ENCODE data around the gene CCL19. TPM values are rescaled to one million over a fixed set of nuclear protein-coding genes. Genes with fewer than 3 reads are reported as not detected.

Gene CCL19
- total RNA-seq, 1 donor from 2014 or later: not detected

GRCh38 chr9:34693560-34693959, 2.5 kb upstream of the CCL19 start:
- Histone ChIP-seq H3K79me2 (ENCODE audit: low read depth) (no peaks in the 10 kb centered on the region), H3F3A (ENCODE audit: low read depth) (no peaks in the 10 kb centered on the region), H3K9me3 (ENCODE audit: low read depth) (no peaks in the 10 kb centered on the region), H3K4me1 (peaks cover 4% of the 10 kb centered on the region), H3K9ac (no peak overlapping the region), H4K20me1 (ENCODE audit: low read depth) (no peaks in the 10 kb centered on the region), H3K36me3 (no peaks in the 10 kb centered on the region), H3K4me3 (no peak overlapping the region), H3K27me3 (peaks cover 13% of the 10 kb centered on the region), H3K4me2 (no peak overlapping the region), H2AFZ (replicated peaks) (no peak overlapping the region), H3K27ac (no peak overlapping the region)
- Mint-ChIP-seq H3K27ac (no peak overlapping the region), H3K9me3 (peaks cover 3% of the 10 kb centered on the region), H3K4me1 (no peaks in the 10 kb centered on the region), H3K27me3 (ENCODE audit: insufficient read depth, low read depth) (peaks cover 6% of the 10 kb centered on the region), H3K4me3 (no peak overlapping the region), H3K36me3 (peaks cover 4% of the 10 kb centered on the region)
- TF ChIP-seq CTCF (IDR thresholded peaks at IDR 0.05) (no peak), EZH2phosphoT487 (IDR thresholded peaks at IDR 0.05) (no peak), EZH2 (IDR thresholded peaks at IDR 0.05) (no peak)
- DNase-seq (ENCODE audit: low spot score): no peak

- H3K9me3 ChIP-seq (ENCODE audit: low read depth): no peaks in the 10 kb centered on the region
- H3K4me2 ChIP-seq: no peak overlapping the region
- no peak overlapping the region for H3K27ac Mint-ChIP-seq
- DNase-seq (ENCODE audit: low spot score): no peak
- no peaks in the 10 kb centered on the region for H4K20me1 ChIP-seq (ENCODE audit: low read depth)
- no peak overlapping the region for H3K9ac ChIP-seq
- no peaks in the 10 kb centered on the region for H3K27me3 ChIP-seq
- H3F3A ChIP-seq (ENCODE audit: low read depth): no peaks in the 10 kb centered on the region
- peaks cover 6% of the 10 kb centered on the region for H3K27me3 Mint-ChIP-seq (ENCODE audit: insufficient read depth, low read depth)
- H3K4me1 ChIP-seq: peaks cover 4% of the 10 kb centered on the region
- H3K4me3 Mint-ChIP-seq: no peak overlapping the region
- TF ChIP-seq EZH2phosphoT487 (IDR thresholded peaks at IDR 0.05) (no peak), EZH2 (IDR thresholded peaks at IDR 0.05) (no peak), CTCF (IDR thresholded peaks at IDR 0.05) (no peak)
- peaks cover 14% of the 10 kb centered on the region for H3K4me1 Mint-ChIP-seq
- H3K27ac ChIP-seq: no peak overlapping the region
- no peak overlapping the region for H3K4me3 ChIP-seq
- H2AFZ ChIP-seq (replicated peaks): no peak overlapping the region
- H3K9me3 Mint-ChIP-seq: peaks cover 3% of the 10 kb centered on the region
- H3K79me2 ChIP-seq (ENCODE audit: low read depth): no peaks in the 10 kb centered on the region
- no peaks in the 10 kb centered on the region for H3K36me3 ChIP-seq
- peaks cover 4% of the 10 kb centered on the region for H3K36me3 Mint-ChIP-seq
Measured at GRCh38 chr9:34691936-34692315, 850 bp upstream of the CCL19 start.

GRCh38 chr9:34689512-34689911, 1.6 kb downstream of the CCL19 start:
- no peaks in the 10 kb centered on the region for H4K20me1 ChIP-seq (ENCODE audit: low read depth)
- TF ChIP-seq EZH2 (IDR thresholded peaks at IDR 0.05) (no peak), CTCF (IDR thresholded peaks at IDR 0.05) (no peak), EZH2phosphoT487 (IDR thresholded peaks at IDR 0.05) (no peak)
- H3K79me2 ChIP-seq (ENCODE audit: low read depth): no peaks in the 10 kb centered on the region
- no peak overlapping the region for H2AFZ ChIP-seq (replicated peaks)
- peaks cover 4% of the 10 kb centered on the region for H3K4me1 ChIP-seq
- peaks cover 11% of the 10 kb centered on the region for H3K27me3 Mint-ChIP-seq (ENCODE audit: insufficient read depth, low read depth)
- H3K27me3 ChIP-seq: no peaks in the 10 kb centered on the region
- peaks cover 18% of the 10 kb centered on the region for H3K4me1 Mint-ChIP-seq
- H3K9ac ChIP-seq: no peak overlapping the region
- no peak overlapping the region for H3K4me3 Mint-ChIP-seq
- no peak overlapping the region for H3K27ac ChIP-seq
- peaks cover 4% of the 10 kb centered on the region for H3K36me3 Mint-ChIP-seq
- H3K27ac Mint-ChIP-seq: no peak overlapping the region
- H3K4me3 ChIP-seq: no peak overlapping the region
- H3K36me3 ChIP-seq: no peaks in the 10 kb centered on the region
- H3K9me3 ChIP-seq (ENCODE audit: low read depth): no peaks in the 10 kb centered on the region
- peaks cover 3% of the 10 kb centered on the region for H3K9me3 Mint-ChIP-seq
- no peak for DNase-seq (ENCODE audit: low spot score)
- no peaks in the 10 kb centered on the region for H3F3A ChIP-seq (ENCODE audit: low read depth)
- no peak overlapping the region for H3K4me2 ChIP-seq
